Panc1 (cell line): ENCODE results near the gene STRIP1. TPM values are rescaled to one million over a fixed set of nuclear protein-coding genes. Genes with fewer than 3 reads are reported as not detected.
A peak's percentile ranks its signal among the peaks of the same experiment; 100 is the strongest.

Experiments
- ATAC-seq: fragments of 200-7000 bp; cut with Tn5 transposase; 2 replicates; pipeline ENCODE4 v1.9.1; 2020; ENCODE audit warnings: mild to moderate bottlenecking, moderate library complexity
- BruUV-seq: library from RNA; stranded (reverse); fragments of 400-500 nt; replicated peaks from 2 replicates; lab custom pipeline; 2021; lab: Mats Ljungman, UMichigan
- CTCF ChIA-PET: fragments of 300-600 bp; sonication (Branson Sonifier 250); formaldehyde crosslinking; loops from one replicate; lab custom pipeline; 2022; ENCODE audit warnings: antibody characterized with exemption; lab: Charles Lee
- POLR2A ChIA-PET: fragments of 300-600 bp; sonication (Branson Sonifier 250); formaldehyde crosslinking; loops from one replicate; lab custom pipeline; 2022; ENCODE audit warnings: antibody characterized with exemption; lab: Charles Lee
- DNase-seq: peaks from one replicate; pipeline ENCODE4 v3.0.0-alpha.2; 2010; ENCODE audit warnings: low read depth, low spot score
- H3K27ac ChIP-seq: 2 replicates; pipeline ENCODE4 v1.5.1; 2011; ENCODE audit warnings: mild to moderate bottlenecking, low read length, inconsistent platforms
- H3K27me3 ChIP-seq: fragments of 200-500 bp; sonication (Bioruptor generic); 2 replicates; pipeline ENCODE4 v1.6.0; 2014; ENCODE audit warnings: low read length, inconsistent platforms; ENCODE audit not compliant: control insufficient read depth, insufficient read depth
- H3K36me3 ChIP-seq: fragments of 200-500 bp; sonication (Bioruptor generic); 2 replicates; pipeline ENCODE4 v1.5.1; 2014; ENCODE audit warnings: inconsistent platforms, mild to moderate bottlenecking, low read length, moderate library complexity; ENCODE audit not compliant: control insufficient read depth, insufficient read depth
- H3K4me1 ChIP-seq: 2 replicates; pipeline ENCODE4 v1.5.1; 2011; ENCODE audit warnings: inconsistent platforms, mild to moderate bottlenecking, low read length, moderate library complexity; ENCODE audit not compliant: control insufficient read depth, insufficient read depth
- H3K4me3 ChIP-seq, 2 experiments: 2 replicates each; pipeline ENCODE4 v1.5.1; 2011 to 2012; ENCODE audit warnings: low read depth in 2 of 2, low read length in 2 of 2, mild to moderate bottlenecking in 2 of 2, inconsistent platforms in 1 of 2, moderate library complexity in 1 of 2
- H3K9me3 ChIP-seq: fragments of 200-500 bp; sonication (Bioruptor generic); 2 replicates; pipeline ENCODE4 v1.5.1; 2014; ENCODE audit warnings: low read depth, mild to moderate bottlenecking, inconsistent platforms, low read length, moderate library complexity; ENCODE audit not compliant: control insufficient read depth, insufficient read depth
- CTCF ChIP-seq: fragments of 450-650 bp; IDR thresholded peaks from 2 replicates; pipeline ENCODE4 v1.5.1; 2017; ENCODE audit warnings: mild to moderate bottlenecking
- POLR2AphosphoS5 ChIP-seq: IDR thresholded peaks from 2 replicates; pipeline ENCODE4 v1.6.1; 2012; ENCODE audit warnings: mild to moderate bottlenecking, low read depth, low read length, moderate library complexity
- REST ChIP-seq, 2 experiments: IDR thresholded peaks; 2 replicates each; pipeline ENCODE4 v1.6.1; 2011 to 2012; ENCODE audit warnings: low read depth in 2 of 2, control low read depth in 1 of 2, low read length in 1 of 2, mild to moderate bottlenecking in 1 of 2, moderate library complexity in 1 of 2; ENCODE audit not compliant: insufficient read depth in 1 of 2
- SIN3A ChIP-seq: IDR thresholded peaks from 2 replicates; pipeline ENCODE4 v1.6.1; 2012; ENCODE audit warnings: low read depth, mild to moderate bottlenecking, low read length, moderate library complexity, borderline replicate concordance; ENCODE audit not compliant: insufficient read depth
- TCF7L2 ChIP-seq: IDR thresholded peaks from 2 replicates; pipeline ENCODE4 v1.6.1; 2011; ENCODE audit warnings: mild to moderate bottlenecking, low read depth, low read length, inconsistent platforms
- in situ Hi-C: cut with HindIII; loops from 2 replicates; pipeline ENCODE4 v1.10.0; 2016; ENCODE audit warnings: low sequenced_read_pairs, low pct_unique_long_range_greater_than_20kb
- intact Hi-C: fragments of 100-400 bp; cut with micrococcal nuclease; formaldehyde crosslinking; loops from one replicate; pipeline ENCODE4 v1.10.0; 2022; ENCODE audit not compliant: unreplicated experiment
- total RNA-seq: library from RNA; stranded (reverse); gene quantifications from one replicate; pipeline ENCODE4 v1.2.1, GENCODE V29; 2021; ENCODE audit not compliant: unreplicated experiment

Gene STRIP1
- total RNA-seq, 1 experiment from 2014 or later, result 26.1 TPM

GRCh38 chr1:110051262-110051648 is 16.8 kb downstream of the STRIP1 start:
- H3K4me1 ChIP-seq, result no peaks in the 10 kb centered on the region
- no TSS peak for BruUV-seq
- in situ Hi-C loops, result no loop called here
- no peak for TF ChIP-seq TCF7L2
- TF ChIP-seq SIN3A, result no peak
- no peak for TF ChIP-seq CTCF
- TF ChIP-seq REST (IDR thresholded peaks at IDR 0.05; ENCODE audit: insufficient read depth in 1 of 2, low read depth in 2 of 2, low read length in 1 of 2), result no peak
- TF ChIP-seq POLR2AphosphoS5, result no peak
- H3K27ac ChIP-seq, result no peak overlapping the region
- ChIA-PET POLR2A (no interaction called here), CTCF (no interaction called here)
- peaks cover 8% of the 10 kb centered on the region for H3K36me3 ChIP-seq
- intact Hi-C loops, result loop anchor here (2.0 kb wide), 1 partner anchor 50 kb away; no protein-coding TSS in a partner anchor
- H3K4me3 ChIP-seq, result no peak overlapping the region
- no peaks in the 10 kb centered on the region for H3K9me3 ChIP-seq
- ATAC-seq (no peak), DNase-seq (no peak)
- no peaks in the 10 kb centered on the region for H3K27me3 ChIP-seq

GRCh38 chr1:110053552-110054428 is 19.4 kb downstream of the STRIP1 start:
- POLR2A ChIA-PET, result no interaction called here
- peak; percentile 64 for DNase-seq
- CTCF ChIA-PET, result interaction anchor here (0.6 to 1.9 kb wide), 4 partner anchors 9 to 87 kb away, joined by 3 to 13 read pairs (median 9); no protein-coding TSS in a partner anchor
- Histone ChIP-seq H3K27me3 (no peaks in the 10 kb centered on the region), H3K27ac (no peak overlapping the region), H3K9me3 (no peaks in the 10 kb centered on the region), H3K36me3 (peaks cover 7% of the 10 kb centered on the region), H3K4me3 (no peak overlapping the region), H3K4me1 (no peaks in the 10 kb centered on the region)
- no TSS peak for BruUV-seq
- intact Hi-C loops, result no loop called here
- TF ChIP-seq REST (IDR thresholded peaks at IDR 0.05; ENCODE audit: insufficient read depth in 1 of 2, low read depth in 2 of 2, low read length in 1 of 2), result no peak
- TF ChIP-seq TCF7L2, result no peak
- no peak for TF ChIP-seq POLR2AphosphoS5
- peak; percentile 92 for TF ChIP-seq CTCF
- no peak for TF ChIP-seq SIN3A
- in situ Hi-C loops, result no loop called here
- peak; percentile 85 for ATAC-seq
